Activated naive CD4-positive, alpha-beta T cell treated with anti-CD3 and anti-CD28 coated beads, Interleukin-2, amount 50 U/mL, for 16 hours (primary cell): ENCODE measurements around the gene OST4.
"Not testable (repeated sequence)": the region's sequence is repeated elsewhere in the genome, so short reads cannot be mapped to it uniquely, and the experiment has no call there.

Experiments used
- DNase-seq: peaks from one replicate; pipeline ENCODE4 v3.0.0-alpha.2; 2020

The OST4 gene

DNA sequence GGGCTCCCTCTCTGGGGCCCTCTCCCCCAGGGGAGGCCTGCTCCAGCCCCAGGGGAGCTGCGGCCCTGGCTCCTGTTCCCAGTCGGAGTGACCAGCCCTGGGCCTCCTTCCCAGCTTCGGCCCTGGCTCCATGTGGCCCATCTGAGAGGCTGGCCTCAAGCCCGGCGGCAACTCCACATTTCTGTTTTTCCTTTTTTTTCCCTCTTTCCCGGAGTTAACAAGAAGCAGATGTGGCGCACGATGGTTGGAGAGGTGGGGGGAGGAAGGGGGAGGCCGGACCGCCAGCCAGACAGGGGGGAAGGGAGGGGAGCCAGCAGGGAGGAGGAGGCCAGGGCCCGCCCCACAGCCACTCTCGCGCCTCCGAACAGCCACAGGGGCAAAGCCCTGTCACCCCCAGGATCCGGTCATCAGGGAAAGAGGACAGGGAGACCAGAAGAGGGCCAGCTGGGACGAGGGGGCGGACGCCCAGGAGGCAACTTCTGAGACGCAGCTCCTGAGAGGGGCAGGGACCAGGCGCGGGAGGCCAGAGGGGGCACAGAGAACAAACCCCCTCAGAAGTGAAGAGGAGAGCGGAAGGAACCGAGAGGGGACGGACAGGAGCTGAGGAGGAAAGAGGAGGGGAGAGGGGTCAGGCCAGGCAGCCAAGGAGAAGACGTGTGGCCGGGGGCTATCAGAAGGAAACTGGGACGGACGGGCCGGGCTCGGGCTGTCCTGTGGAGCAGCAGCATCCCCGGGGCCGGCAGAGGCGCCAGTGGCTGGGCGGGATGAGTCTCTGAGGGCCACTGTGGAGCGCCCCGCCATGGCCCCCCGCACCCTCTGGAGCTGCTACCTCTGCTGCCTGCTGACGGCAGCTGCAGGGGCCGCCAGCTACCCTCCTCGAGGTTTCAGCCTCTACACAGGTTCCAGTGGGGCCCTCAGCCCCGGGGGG lies 7.1 kb upstream of the OST4 start, which contains the start of gene EMILIN1:
TSS of gene EMILIN1 (plus strand) at position 349 of the 928 bp plus-strand sequence. CDS start at position 800, 451 bp downstream.
- no peak for DNase-seq

- no peak for DNase-seq
Observed at GRCh38 chr2:27077231-27077630, 5.8 kb upstream of the OST4 start.

GRCh38 chr2:27076323-27076722 lies 4.9 kb upstream of the OST4 start:
- no peak for DNase-seq

DNA sequence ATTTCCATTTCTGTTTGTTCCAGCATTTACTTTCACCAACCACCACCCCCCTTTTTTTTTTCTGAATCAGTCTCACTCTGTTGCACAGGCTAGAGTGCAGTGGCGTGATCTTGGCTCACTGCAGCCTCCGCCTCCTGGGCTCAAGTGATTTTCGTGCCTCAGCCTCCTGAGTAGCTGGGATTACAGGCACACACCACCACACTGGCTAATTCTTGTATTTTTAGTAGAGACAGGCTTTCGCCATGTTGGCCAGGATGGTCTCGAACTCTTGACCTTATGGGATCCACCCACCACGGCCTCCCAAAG lies 4.1 kb upstream of the OST4 start:
- DNase-seq = not testable (repeated sequence)

- DNase-seq = no peak
Observed at GRCh38 chr2:27074738-27075565, 3.5 kb upstream of the OST4 start.

DNA sequence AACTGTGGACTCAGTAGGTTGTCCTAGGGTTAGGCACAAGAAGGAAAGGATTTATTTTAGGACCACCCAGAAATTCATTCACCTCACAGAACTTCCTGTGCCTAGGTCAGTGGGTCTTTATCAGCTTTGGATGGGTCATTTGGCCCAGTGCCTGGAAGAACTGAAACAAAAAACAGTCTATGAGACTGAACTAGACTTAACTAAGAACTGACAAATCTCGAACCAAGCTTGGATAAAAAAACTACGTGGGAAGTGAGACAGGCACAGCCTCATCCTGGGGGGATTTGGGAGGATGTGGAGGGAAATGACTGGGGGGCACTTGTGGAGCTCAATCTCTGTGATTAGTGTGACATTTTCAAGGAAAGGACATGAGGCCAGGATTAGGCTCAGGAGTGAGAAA lies 2.3 kb upstream of the OST4 start:
- no peak for DNase-seq

DNA sequence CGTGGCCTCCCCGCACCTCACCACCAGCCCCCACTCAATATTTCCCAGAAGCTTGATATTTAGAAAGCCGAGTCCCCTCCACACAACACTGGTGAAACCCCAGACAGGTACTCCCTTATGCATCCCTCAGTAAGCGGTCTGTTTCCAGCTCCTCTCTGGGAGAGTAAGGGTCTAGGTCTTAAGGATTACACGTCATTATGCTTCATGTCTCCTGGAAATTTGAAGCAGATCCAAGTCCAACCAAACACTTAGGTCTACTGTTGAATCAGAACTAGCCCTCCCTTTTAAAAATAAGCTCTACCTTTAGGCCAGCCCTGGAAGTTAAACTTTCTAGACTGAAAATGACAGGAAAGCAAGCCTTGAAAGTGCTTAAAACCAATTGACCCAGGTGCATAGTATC lies 1.5 kb upstream of the OST4 start:
- DNase-seq = no peak

DNA sequence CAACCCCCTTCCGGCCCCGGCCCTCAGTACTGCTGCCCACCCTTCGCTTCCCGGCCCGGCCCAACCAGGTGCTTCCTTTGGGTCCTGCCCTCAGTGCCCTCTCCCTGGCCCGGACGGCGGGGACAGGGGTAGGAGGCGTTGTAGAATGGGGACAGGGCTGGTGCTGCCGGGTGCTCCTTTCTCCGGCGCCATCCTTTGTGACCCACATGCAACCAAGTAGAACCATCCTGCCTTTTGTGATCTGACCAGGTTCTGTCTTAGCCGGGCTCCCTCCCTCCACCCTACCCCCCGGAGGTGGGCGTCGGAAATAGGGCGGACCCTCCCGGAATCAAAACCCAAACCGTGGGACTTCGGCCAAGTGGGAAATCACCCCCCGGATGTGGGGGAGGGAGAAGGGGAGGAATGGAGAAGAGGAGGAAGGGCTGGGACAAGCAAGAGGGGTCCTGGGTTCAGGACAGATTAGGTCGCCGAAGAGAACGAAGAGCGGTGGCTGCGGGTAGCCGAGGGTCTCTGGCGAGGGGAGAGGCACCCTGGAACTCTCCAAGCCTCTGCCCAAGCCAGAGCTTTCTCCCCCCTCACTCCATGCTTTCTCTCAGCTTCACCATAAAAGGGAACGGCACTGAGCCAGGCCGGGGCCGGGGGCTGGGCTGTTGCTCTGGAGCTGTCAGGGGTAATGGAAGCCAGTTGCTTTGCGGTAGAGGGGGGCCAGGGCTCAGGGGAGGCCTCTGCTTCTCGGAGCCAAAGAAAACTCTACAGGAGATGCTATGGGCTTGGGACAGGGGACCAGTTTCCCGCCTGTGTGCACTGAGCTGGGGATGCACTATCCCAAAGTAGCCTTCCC lies 756 bp upstream of the OST4 start:
- no peak for DNase-seq

DNA sequence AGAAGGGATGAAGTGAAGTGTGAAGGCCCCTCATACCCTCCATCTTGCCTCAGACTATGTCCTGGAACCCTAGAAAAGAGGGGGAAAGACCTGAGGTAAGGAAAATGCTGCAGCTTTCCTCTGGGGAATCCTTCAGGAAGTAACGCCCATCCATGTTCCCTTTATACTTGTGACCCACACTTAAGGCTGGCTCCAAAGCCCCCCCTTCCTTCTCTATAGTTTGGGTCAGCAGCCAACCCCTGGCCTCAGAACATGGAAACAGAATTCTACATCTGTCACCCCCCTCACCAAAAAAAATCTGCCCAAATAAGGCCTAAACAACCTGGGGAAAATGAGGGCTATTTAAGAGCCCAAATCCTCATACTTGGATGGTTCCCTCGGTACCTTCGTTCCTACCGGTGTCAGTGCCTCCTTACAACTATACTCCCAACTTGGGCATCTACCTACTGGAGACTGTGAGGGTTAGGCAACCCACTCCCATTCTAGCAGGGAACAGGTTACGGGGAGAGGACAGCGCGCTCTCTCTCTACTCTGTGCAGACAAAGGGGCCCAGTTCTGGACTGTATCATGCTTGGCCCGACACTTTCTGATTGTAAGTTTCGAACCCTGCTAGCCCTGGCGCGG lies 689 bp downstream of the OST4 start:
- DNase-seq = no peak

DNA sequence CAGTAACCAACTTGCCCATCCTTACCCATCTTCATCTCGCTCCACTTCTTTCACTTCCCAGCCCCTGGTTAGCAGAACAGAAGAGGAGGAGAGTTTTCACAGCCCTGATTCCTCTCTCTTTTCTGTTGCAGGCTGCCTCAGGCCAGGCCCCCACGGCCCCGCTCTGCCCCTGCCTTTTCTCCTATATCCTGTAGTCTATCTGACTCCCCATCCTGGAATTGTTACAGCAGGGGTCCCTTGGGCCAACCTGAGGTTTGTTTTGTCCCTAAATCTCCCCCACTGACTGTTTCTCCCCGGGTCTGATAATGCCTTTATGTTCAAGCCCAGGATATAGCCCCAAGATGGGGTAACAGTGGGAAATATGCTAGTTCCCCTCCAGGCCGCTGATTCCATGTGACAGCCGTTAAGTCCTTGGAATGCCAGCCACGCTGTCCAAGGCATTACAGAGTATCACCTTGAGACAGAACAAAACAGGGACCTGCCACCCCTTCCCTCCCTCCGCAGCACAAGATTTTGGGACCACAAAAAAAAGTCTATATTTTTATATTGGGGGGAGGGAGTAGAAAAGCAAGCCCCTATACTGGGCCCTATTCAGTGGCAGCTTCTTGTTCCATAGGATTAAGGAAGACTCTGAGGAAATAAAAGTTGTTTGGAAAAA lies 1.4 kb downstream of the OST4 start:
- no peak for DNase-seq

DNA sequence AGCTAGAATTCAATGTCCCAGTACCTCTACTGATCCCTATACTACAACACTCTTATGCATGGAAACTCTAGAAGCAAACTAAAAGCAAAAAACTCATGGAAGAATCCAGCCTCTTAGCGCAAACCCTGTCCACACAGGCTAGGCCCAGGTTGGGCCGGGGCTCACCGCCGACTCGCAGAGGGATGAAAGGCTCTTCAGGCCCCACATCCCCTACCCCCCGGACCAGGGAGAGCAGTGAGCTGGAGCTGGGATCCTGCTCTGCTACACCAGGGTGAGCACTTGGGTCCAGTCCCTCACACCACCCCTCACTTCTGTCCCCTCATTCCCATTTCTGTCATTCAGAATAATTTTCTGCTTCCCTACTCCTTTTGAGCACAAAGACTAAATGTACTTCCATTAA lies 2.0 kb downstream of the OST4 start:
- DNase-seq = no peak

DNA sequence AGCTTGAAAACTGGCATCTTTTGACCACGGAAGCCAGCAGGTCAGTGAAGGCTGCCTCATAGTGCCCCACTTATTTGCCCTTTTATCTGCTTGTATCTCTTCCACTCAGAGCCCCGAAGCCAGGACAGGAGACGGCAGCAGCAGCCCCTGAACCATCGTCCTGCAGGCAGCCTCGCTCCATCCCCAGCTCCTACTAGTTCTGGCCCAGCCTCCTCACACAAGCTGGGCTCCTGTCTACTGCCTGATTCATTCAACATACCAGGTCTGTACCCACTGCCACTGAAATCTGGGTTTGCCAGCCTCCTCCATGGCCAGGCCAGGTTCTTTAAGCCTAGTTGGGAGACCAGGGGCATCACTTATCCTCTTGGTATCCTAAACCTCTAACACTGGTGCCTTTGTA lies 4.1 kb downstream of the OST4 start:
- no peak for DNase-seq

DNA sequence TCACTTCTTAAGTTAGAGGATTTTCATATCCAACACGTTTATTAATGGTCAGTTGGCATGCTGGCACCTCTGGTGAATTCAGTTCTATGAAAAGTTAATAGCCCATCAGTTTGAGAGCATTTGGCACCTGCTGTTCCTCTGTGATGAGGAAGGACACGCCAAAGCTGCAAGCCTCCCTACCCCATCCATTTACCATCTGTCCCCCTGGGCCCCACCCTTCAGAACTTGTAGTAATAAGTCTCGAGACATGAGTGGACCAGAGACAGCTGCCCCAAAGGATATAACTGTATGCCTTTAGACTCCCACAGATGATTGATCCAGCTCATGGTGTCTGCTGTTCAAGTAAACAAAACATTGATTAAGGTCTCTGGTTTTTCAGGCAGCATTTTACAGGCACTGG lies 6.3 kb downstream of the OST4 start:
- DNase-seq = no peak

GRCh38 chr2:27060323-27060722 lies 11.1 kb downstream of the OST4 start:
- no peak for DNase-seq

DNA sequence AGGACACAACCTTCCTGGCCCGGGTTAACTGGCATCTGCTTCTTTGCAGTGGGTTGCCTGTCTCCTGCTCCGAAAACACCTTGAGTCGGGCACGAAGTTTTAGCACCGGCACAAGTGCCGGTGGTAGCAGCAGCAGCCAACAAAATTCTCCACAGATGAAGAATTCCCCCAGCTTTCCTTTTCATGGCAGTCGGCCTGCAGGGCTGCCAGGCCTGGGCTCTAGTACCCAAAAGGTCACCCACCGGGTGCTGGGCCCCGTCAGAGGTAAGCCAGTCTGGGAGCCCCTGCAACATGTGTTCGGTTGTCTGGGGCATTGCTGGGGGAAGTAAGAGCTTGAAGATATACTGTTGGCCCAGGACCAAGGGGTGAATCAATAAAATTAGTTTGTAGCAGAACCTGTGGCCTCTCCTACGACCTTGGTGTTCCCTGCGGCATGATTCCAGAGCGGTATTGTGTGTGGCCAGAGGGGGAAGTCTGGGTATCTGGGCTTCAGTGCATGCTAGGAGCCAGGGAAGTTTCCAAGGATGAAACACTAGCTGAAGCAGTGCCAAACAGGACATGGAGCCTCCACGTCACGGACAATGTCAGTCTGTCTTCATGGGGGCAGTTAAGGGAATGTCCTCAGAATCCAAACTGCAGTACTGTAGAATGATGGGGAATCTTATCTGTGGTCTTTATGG lies 12.2 kb downstream of the OST4 start:
- DNase-seq = no peak

DNA sequence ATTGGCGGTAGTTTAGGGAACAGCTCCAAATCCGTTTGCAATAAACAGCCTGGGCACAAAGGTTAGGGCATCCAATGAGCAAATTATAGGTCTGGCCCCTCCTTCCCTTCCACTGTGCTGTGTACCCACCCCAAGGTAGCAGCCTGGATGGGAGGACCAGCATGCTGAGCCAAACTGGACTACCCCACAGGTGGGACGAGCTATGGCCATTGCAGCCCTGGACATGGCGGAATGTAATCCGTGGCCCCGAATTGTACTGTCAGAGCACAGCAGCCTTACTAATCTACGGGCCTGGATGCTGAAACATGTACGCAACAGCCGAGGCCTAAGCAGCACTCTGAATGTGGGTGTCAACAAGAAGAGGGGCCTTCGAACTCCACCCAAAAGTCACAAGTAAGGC lies 13.2 kb downstream of the OST4 start:
- no peak for DNase-seq

GRCh38 chr2:27057184-27057583 lies 14.3 kb downstream of the OST4 start:
- no peak for DNase-seq

- DNase-seq = no peak
Observed at GRCh38 chr2:27054721-27055120, 16.7 kb downstream of the OST4 start.

- DNase-seq = no peak
Observed at GRCh38 chr2:27053776-27054175, 17.7 kb downstream of the OST4 start.

DNA sequence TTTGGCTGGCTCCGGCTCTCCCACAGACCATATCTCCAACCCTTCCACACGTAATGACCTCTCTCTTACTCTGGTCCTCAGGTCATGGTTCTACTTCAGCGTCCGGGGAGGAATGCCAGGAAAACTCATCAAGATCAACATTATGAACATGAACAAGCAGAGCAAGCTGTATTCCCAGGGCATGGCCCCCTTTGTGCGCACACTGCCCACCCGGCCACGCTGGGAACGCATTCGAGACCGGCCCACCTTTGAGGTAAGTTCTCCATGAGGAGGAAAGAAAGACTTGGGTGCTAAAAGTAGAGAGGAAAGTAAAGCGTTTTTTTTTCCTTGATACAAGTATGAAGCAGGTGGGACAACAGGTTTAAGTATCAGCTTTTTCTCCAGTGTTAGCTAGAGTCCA lies 18.1 kb downstream of the OST4 start:
- no peak for DNase-seq

GRCh38 chr2:27051902-27052645 lies 19.4 kb downstream of the OST4 start:
- no peak for DNase-seq
